Fibroblast of pulmonary artery (primary cell): ENCODE measurements around the gene DCX.
A peak's percentile ranks its signal among the peaks of the same experiment; 100 is the strongest.

Experiments used
- DNase-seq: peaks from one replicate; pipeline ENCODE4 v3.0.0-alpha.2; 2010; ENCODE audit warnings: low read depth
- H3K4me3 ChIP-seq: replicated peaks from 2 replicates; pipeline ENCODE4 v1.5.1; 2011; ENCODE audit warnings: low read depth, mild to moderate bottlenecking, control low read depth, low read length, moderate library complexity
- TF ChIP-seq, protein P1 (sequence below): IDR thresholded peaks from 2 replicates; pipeline ENCODE4 v1.5.1; 2011; ENCODE audit warnings: mild to moderate bottlenecking, control low read depth, low read length, inconsistent platforms; ENCODE audit errors: missing control alignments

Gene DCX

DNA sequence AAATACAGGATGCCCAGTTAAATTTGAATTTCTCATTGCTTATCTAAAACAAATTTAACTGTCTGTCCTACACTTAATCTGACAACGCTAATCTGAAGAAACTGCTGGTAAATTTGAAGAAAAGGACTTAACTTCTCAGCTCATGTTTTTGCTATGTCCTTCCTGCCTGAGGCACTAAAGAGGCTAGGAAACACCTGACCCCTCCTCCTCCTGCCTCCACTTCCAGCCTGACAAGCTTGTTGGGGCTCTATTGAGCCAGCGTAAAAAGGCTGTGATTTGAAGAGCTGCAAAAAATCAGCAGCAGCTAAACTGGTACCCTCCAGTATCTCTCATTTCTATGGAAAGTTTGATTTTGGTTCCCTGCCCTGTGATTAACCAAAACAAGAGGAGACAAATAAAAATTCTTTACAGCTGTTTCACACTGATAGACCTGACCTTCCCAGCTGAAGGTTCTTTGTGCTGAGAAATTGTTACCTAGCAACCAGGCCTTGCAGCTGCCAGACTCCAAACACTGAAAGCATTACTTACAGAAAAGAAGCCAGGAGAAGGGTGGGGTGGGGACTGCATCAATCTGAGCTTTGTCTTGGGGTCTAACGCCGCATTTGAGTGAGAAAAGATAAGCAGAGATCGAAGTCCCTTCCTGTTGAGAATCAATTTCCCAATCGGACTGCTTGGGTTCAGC, 35.0 kb downstream of the DCX start:
- TF ChIP-seq, protein P1, sequence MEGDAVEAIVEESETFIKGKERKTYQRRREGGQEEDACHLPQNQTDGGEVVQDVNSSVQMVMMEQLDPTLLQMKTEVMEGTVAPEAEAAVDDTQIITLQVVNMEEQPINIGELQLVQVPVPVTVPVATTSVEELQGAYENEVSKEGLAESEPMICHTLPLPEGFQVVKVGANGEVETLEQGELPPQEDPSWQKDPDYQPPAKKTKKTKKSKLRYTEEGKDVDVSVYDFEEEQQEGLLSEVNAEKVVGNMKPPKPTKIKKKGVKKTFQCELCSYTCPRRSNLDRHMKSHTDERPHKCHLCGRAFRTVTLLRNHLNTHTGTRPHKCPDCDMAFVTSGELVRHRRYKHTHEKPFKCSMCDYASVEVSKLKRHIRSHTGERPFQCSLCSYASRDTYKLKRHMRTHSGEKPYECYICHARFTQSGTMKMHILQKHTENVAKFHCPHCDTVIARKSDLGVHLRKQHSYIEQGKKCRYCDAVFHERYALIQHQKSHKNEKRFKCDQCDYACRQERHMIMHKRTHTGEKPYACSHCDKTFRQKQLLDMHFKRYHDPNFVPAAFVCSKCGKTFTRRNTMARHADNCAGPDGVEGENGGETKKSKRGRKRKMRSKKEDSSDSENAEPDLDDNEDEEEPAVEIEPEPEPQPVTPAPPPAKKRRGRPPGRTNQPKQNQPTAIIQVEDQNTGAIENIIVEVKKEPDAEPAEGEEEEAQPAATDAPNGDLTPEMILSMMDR = no peak
- no peak for DNase-seq

DNA sequence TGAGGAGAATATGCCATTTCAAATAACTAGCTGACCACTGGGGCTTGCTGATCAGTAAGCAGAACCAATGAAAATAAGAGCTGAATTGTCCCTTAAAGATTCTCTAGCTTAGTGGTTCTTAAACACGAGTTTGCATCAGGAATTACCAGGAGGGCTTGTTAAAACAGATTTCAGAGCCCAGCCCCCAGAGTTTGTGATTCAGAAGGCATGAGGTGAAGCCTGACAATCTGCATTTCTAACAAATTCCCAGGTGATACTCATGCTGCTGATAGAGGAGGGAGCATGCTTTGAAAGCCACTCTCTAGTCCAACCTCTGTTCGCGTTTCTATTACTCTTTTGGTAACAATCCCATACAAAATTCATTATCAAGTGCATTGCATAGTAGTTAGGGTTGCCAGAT, 35.5 kb downstream of the DCX start:
- H3K4me3 ChIP-seq = no peak overlapping the region
- TF ChIP-seq, protein P1 = no peak
- DNase-seq = no peak

More for the DNA sequence above, 35.0 kb downstream of the DCX start:
- H3K4me3 ChIP-seq = no peak overlapping the region

DNA sequence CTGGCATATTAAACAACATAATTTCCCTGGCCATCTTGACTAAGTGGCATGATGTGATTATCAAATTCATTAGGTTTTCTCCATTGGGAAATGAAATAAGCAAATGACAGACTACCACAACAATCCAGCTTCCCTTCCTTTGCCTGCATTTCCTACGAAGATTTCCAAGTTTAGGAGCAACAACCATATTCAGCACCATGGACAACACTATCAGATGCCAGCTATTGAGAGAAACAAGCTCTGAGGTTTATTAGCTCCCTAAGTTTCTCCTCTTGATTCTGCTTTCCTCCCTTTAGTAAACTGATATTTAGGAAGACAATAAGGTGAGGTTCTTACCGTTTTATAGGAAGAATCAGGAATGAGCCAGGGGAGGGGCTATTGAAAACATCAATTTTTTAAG, 36.2 kb downstream of the DCX start:
- peak; percentile 3 for DNase-seq
- TF ChIP-seq, protein P1 = no peak
- no peak overlapping the region for H3K4me3 ChIP-seq

DNA sequence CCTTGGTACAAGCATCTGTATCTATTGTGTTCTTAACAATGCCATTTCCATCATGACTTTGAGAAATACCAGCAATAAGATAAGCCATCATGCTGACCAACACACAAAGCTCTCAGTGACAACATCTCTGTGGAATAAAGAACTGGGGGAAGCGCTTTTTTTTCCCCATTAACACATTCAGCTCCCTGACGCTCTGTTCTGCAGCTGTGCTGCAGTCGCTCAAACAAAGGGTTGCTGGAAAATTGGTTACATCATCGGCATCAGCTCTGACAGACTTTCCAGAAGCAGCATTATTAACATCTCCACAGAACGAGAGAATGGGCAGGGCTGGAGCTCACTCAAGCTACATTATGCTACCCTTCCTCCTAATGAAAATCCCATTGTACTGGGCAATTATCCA, 39.9 kb downstream of the DCX start:
- TF ChIP-seq, protein P1 = no peak
- no peak overlapping the region for H3K4me3 ChIP-seq
- no peak for DNase-seq

DNA sequence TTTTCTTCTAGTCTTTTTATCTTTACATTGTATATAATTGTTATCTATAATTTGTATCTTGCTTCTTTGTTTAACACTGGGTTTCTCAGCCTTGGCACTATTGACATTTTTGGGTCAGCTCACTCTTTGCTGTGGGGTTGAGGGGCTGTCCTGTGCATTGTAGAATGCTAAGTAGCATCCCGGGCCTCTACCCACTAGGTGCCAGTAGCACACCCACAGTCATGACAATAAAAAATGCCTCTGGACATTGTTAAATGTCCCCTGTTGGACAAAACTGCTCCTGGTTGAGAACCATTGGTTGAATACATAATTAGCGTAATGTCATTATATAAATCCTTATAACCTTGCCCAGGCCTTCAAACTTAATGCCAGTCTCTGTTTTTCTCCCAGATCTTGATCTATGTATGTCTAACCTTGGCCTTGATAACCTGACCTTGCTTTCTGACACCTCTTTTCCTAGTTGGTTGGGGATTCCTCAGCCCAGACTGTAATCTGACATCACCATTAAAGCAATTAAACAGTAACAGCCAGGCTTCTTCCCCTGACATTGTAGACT, 46.1 kb downstream of the DCX start:
- DNase-seq = no peak
- H3K4me3 ChIP-seq = no peak overlapping the region
- TF ChIP-seq, protein P1 = no peak

DNA sequence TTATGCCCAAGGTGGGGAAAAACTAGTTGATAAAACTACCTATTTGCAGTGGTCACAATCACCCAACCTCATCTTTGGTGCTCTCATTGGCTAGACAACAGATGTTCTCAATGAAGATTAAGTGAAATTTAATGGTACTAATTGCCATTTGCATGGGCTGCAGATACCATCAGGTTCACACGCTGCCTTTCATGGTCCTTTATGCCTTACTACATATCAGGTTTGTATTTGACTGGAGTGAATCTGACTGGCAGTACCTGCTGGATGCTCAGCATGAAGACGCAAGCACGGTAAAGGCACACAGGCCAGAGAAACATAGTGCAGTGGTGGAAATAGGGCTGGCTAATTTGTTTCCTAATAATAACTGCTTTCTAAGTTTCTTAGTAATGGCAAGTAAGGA, 48.3 kb downstream of the DCX start:
- DNase-seq = no peak
- H3K4me3 ChIP-seq = no peak overlapping the region
- TF ChIP-seq, protein P1 = no peak

DNA sequence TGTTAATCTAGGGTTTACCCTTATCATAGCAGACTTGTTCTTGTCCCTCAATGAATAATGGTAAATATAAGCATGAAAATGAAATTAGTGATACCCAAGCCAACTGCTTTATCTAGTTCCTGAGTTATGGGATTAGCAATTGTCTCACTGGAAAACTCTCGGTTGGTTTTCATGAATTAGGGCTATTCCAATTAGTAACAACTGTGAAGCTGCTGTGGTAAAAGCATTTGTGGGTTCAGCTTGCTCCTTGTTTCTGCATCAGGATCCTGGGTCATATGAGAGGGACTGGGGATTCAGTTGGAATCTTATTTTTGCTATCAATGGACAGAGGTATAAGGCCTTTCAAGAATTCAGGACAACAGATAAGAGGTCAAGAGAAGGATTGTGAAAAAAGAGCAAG, 50.2 kb downstream of the DCX start:
- TF ChIP-seq, protein P1 = no peak
- H3K4me3 ChIP-seq = no peak overlapping the region
- DNase-seq = no peak
